GM19025 (cell line): ENCODE data around the gene TCF19.
A peak's percentile ranks its signal among the peaks of the same experiment; 100 is the strongest.
"Not testable (repeated sequence)": the region's sequence is repeated elsewhere in the genome, so short reads cannot be mapped to it uniquely, and the experiment has no call there.

ENCODE experiments used
- ATAC-seq: cut with Tn5 transposase; IDR thresholded peaks from one replicate; pipeline ENCODE4 v1.9.1; 2021; ENCODE audit warnings: mild to moderate bottlenecking, low read depth, moderate library complexity; ENCODE audit not compliant: unreplicated experiment

TCF19 gene

DNA sequence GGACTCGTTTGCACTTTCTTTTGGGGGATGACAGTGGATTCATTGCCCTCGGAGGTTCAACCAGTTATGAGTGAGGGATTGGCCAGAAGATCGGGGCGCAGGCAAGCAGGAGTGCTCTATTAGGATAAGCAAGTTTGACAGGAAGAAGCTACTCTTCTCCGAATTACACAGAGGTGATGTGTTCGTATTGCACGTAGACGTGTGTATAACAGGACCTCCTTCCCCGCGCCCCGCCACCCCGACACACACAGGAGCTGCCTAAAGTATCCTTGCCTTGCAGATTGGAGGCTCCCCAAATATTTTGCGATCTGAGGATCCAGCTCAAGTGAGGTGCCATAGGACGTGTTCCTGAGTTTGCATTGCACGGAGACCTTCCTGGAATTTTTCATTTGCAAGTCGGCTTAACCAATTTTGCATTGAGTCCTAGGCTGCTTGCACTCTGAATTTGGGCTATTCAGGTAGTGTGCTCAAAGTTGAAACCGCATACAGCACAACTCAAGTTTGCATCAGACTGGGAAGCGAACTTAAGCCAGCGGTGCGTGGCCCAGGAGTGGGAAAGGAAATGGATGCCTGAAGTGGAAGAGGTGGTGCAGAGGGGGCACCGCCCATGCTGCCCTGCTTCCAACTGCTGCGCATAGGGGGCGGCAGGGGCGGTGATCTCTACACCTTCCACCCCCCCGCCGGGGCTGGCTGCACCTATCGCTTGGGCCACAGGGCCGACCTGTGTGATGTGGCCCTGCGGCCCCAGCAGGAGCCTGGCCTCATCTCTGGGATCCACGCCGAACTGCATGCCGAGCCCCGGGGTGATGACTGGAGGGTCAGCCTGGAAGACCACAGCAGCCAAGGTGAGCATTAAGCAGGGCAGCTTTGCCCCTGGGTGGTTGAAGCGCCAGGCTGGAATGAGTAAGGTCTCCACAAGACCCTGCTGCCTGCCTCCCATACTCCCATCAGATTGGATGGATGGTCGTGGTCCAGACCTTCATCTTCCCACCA lies 770 bp downstream of the TCF19 start:
- ATAC-seq = no peak

DNA sequence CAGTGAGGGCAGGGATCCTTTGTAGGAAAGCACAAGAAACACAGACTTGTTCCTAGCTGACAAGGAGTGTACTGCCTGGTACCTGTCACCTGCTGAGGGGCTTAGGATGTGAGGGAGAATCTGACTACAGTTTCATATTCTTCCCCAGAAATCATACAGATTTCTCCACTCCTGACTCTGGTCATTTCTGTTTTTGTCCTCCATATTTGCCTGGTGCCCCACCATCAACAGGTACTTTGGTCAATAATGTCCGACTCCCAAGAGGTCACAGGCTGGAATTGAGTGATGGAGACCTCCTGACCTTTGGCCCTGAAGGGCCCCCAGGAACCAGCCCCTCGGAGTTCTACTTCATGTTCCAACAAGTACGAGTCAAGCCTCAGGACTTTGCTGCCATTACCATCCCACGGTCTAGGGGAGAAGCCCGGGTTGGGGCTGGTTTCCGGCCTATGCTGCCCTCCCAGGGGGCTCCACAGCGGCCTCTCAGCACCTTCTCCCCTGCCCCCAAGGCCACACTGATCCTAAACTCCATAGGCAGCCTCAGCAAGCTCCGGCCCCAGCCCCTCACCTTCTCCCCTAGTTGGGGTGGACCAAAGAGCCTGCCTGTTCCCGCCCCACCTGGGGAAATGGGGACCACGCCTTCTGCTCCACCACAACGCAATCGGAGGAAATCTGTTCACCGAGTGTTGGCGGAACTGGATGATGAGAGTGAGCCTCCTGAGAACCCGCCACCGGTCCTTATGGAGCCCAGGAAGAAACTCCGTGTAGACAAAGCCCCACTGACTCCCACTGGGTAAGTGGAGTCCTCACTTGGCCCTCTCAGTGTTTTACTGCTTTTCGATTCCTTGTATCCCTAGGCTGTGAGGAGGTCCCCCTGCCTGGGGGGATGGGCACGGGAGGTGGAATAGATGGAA lies 3.1 kb downstream of the TCF19 start:
- ATAC-seq = no peak

DNA sequence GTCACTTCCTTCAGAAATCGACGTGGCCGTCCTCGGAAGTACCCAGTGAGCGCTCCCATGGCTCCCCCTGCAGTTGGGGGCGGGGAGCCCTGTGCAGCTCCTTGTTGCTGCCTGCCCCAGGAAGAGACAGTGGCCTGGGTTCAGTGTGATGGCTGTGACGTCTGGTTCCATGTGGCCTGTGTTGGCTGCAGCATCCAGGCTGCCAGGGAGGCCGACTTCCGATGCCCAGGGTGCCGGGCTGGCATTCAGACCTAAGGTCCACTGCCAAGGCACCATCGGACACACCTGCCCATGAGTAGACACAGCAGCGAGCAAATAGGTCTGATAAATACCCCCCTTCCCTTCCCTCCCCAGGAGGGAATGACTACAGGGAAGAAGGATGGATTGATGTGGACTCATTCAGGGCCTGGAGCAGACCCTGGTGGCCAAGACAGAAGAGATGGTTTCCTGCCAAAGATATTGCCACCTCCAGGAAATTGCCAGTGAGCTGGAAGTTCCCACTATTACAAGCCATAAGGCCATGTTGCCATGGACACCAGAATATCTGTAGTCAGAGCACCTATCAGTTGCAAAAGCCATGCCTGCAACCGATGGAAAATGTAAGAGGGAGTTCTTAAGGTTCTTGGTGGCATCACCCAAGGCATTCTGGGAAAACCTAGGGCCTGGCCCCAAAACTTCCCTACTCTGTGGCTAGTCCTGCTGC lies 4.2 kb downstream of the TCF19 start:
- ATAC-seq = no peak

DNA sequence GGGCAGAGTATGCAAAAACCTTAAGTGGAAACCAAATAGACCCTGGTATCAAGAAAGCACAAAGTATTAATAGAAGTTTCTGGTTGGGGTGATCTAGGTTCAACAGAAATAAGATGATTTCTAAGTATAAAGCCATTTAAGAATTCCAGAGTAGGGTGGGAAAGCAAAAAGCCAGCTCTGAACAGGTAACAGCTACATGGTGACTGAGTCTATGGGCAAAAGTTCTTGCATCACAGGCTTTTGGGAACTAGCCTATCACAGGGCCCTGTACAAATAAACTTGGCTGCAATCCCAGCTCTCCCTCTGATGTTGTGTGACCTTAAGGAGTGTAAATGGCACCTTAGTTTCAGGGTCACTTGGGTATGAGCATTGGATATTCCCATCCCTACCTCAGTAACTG lies 5.5 kb downstream of the TCF19 start:
- ATAC-seq = no peak

DNA sequence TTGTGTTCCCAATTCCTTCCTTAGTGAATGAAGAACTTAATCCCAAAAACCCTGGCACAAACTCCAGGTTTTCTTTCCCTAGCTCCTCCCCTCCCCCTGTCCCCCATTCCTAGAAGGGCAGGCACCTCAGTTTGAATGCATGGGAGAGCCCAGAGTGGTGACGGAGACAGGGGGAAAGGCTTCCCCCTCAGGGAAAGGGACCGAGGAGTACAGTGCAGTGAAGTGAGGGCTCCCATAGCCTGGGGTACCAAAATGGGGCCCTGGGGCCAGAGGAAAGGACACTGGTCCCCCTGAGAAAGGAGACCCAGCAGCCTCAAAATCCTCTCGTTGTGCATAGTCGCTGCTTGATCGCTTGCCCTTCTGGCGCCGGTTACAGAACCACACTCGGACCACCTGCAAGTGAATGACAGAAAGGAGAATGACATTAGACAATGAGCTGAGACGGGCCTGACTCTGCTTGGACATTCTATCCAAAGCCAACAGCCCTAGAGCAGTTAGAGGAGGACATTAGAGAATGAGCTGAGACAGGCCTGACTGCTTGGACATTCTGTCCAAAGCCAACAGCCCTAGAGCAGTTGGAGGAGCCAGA lies 6.2 kb downstream of the TCF19 start:
- not testable (repeated sequence) for ATAC-seq

DNA sequence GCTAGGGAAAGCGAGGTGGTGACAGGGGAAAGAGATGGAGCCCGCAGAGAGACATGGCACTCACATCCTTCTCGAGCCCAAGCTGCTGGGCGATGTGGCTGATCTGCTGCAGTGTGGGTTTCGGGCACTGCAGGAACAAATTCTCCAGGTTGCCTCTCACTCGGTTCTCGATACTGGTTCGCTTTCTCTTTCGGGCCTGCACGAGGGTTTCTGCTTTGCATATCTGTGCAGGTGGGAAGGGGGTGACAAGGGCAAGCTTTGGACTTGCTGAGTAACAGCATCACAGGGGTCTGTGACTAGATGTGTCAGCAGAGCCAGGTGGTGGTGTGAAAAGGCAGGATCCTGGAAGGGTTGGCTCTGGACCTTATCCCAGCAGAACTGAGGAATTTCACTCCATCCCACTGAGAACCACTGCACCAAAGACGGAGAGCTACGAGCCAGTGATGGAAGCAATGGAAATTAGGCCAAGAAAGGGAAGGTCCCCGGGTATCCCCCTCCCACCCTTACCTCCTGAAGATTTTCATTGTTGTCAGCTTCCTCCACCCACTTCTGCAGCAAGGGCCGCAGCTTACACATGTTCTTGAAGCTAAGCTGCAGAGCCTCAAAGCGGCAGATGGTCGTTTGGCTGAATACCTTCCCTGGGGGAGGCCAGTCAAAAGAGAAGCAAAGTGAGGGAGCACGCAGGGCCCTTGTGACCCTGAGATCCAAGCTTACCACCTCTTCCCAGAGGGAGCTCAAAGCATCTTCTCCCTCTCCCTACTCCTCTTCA lies 6.9 kb downstream of the TCF19 start:
- ATAC-seq = peak; percentile 68

DNA sequence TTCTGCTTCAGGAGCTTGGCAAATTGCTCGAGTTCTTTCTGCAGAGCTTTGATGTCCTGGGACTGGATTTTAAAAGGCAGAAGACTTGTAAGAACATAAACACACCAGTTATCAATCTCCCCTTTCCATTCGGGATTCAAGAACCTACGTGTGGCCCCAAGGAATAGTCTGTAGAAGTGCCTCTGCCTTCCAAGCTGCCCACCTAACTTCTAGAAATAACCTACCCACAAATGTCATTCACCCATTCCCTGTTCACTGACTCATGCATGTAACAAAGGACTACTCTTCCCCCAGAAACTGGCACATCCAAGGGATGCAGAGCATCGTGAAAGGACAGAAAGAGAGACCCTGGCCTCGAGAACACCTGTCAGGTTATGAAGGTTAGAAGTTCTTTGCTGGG lies 7.6 kb downstream of the TCF19 start:
- no peak for ATAC-seq

DNA sequence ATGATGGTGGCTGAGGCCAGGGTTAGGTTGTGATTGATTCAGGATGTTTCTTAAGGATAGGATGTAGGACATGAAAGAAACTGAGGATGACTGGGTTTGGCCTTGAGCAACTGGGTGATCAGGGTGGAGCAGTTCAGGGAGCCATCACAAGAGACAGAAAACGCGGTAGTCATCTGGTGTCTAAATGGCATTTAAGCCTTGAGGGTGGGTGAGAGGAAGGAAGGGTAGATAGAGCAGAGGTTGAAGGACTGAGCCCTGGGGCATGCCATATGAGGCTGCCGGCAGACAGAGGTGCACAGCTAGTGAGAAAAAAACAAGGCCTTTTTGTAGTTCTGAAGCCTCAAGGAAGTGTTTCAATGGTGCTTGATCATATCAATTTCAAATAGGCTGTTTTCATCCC lies 10.2 kb downstream of the TCF19 start:
- ATAC-seq = no peak

DNA sequence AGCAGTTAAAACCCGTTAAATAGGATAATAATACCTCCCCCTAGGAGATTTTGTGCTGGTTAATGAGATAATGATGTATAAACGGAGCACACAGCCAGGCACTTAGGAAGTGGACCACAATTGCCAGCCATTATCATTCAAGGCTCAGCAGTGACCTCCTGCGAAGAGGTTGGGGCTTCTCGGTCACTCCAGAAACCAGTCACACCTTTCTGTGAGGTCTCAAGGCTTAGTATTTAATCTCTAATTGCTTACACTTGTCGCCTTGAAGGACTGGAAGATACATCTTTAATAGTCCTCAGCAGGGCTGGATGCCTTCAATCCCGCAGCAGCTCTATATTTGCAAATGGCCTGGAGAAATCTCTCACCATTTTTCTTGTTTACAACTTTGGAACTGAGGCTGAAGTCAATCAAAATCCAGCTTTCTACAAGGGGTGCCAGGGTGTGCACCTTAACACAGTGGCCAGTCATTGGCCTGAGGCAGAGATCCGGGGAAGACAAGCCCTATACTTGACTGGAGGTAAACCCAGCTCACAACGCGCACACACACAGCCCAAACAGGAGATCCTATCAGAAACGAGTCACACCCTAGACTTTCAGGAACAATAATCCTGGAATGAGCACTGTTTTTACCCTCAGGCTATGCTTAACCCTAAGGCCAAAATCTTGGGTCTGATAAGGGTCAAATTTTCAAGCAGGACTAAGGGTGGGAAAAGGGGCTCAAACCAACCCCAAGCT lies 10.9 kb downstream of the TCF19 start:
- no peak for ATAC-seq

DNA sequence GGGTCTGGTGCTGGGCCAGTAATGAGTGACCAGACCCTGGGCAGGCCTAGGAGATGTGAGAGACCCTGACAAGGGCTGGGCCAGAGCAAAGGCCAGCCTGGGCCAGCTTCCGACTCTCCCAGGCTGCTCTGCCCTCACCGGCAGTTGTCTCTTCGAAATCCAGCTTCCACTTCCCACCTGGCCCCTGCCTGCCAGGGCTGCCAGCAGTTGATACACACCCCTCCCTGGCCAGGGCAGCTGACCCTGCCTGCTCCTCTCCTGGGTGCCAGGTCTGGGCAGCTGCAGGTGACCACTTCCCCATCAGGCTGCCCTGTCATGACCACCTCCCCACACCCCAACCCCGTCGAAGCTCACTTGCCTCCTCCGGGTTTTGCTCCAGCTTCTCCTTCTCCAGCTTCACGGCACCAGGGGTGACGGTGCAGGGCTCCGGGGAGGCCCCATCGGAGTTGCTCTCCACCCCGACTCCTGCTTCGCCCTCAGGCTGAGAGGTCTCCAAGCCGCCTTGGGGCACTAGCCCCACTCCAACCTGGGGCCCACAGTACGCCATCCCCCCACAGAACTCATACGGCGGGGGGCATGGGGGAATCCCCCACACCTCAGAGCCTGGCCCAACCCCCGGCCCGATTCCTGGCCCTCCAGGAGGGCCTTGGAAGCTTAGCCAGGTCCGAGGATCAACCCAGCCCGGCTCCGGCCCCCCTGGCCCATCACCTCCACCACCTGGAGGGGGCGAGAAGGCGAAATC lies 11.6 kb downstream of the TCF19 start:
- not testable (repeated sequence) for ATAC-seq

DNA sequence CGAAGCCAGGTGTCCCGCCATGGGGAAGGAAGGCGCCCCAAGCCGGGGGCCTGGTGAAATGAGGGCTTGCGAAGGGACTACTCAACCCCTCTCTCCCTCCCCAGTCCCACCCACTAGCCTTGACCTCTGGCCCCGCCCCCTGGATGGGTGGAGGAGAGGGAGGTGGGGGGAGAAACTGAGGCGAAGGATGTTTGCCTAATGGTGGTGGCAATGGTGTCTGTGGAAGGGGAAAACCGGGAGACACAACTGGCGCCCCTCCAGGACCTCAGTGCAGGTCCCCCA lies 12.2 kb downstream of the TCF19 start, which contains the start of gene POU5F1:
Gene POU5F1, minus strand, starts transcription at position 83 of the 282 bp plus-strand sequence. Its CDS starts 62 bp downstream, at position 21.
- ATAC-seq = no peak

DNA sequence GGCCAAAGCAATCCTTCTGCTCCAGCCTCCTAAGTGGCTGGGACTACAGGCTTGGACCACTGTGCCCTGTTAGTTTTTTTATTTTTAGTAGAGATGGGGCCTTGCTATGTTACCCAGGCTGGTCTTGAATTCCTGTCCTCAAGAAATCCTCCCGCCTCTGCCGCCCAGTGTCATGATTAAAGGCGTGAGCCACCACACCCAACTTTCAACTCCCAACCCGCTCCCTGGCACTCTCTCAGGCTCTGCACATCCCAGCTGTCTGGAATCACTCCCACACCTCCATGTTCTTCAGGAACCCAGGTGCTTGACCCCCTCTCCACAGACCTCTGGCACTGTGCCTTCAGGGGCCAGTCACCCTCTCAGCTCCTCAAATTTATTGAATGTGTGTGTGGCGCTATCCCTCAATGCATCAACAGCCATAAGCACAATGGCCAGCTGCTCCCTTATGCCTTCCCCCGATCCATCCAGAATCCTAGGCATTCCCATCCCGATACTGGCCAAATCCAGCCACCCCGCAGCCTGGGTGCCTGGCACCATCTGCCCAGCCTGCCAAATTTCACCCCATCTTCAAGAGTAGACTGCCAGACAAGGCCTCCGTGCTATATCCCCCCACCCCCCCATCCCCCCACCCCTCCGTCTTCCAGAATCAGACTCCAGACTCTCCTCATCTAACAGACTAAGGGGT lies 12.7 kb downstream of the TCF19 start:
- ATAC-seq = no peak

DNA sequence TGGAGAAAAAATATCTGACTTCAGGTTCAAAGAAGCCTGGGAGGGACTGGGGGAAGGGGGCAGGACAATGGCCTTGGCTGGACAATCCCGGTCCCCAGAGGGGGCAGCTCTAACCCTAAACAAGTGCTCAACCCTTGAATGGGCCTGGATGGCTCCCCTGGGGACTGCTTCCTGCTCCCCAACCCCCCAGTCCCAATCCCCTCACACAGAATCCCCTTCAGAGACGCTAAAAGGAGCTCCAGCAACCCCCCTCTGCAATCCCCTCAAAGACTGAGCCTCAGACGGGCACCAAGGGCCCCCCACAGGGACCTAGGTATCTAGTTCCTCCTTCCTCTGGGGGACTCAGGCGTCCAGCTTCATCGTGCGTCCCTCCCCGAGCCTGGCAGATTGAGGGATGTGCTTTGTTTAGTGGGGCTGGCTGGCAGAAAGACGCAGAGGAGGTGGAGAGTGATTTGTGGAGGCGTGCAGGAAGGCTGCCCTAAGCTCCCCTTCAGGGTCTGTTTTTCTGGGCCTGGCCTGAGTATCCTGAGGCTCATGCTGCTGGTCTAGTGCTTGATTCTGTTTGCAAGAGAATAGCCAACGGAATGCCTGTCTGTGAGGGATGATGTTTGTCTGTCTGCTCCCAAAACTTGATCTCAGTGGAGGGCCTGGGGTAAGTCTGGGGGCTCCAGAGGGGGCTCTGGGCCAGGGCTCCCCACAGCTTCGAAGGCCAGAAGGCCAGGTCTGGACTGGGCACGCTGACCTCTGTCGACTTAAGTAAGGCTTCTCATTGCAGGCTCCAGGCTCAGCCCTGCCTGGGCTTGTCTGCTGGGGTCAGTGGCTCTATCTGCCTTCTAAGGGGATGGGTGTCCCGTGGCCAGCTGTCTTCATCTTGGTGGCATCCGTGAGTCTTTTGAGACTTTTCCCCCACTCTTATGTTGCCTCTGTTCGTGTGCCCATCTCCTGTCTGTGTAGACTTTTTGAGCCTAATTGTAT lies 13.8 kb downstream of the TCF19 start:
- no peak for ATAC-seq

DNA sequence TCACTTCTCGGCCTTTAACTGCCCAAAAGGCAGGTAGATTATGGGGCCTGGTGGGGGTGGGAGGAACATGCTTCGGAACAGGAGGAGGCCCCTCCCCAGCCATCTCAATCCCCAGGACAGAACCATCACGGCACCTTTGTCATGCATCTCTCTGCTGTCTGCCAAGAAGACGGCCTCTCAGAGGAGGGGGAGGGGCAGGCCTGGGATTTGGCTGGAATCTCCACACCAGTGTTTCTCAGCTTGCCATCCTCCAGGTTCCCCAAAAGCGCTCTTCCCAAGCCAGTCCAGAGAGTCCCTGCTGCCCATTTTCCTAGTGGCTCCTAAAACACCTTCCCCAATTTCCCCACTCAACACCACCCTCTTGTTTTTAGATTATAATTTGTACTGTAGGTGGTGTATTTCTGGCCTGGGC lies 14.6 kb downstream of the TCF19 start:
- ATAC-seq = no peak

DNA sequence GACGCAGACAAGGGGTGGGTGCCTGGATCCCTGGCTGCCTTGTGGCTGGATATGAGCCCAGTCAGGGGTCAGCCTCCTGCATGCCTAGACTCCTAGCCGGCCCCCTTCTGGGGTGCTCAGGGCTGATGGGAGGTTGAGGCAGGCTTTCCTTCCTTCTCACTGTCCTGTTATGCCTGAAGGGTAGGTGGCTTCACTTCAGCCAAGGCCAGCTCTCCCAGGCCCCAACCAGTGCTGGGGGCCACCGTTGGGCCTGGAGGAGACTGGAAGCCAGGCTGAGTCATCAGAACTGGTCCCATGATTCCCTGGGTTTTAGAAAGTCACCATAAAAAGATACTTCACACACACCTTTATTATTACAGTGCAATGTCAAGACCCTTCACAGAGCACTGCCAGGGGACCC lies 15.0 kb downstream of the TCF19 start:
- no peak for ATAC-seq

DNA sequence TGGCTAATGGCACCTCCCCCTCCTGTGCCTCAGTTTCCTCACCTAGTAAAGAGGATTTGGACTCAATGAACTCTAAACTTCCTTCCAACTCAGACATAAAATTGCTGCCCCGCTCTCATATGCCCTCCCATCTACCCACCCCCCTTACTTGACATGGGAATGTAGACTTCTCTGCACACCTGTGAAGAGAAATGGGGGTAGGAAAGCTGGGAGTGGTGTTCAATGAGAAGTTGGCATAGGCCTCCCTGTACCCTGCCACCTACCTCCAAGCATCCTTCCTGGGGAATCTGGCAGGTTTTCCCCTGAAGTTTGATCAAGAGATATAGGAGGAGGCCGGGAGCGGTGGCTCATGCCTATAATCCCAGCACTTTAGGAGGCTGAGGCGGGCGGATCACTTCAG lies 16.0 kb downstream of the TCF19 start:
- ATAC-seq = no peak

DNA sequence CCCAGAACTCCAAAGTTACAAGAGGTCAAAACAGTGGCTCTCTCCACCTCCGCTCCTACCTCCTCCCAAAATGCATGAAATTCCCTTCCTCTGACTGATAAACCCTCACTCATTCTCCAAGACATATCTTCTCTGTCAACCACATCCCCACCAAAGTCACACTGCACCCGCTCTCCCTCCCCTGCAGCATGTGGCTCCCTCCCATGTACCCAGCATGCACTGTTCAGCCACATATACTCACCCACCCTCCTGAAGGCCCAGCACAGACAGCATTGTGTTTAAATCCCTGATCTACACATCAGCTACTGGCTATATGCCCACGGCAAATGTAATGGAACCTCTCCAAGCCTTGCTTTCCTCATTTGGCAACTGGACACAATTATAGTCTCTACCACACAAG lies 17.6 kb downstream of the TCF19 start:
- ATAC-seq = no peak
